ENCODE measurements around the gene KIRREL2.

KIRREL2 gene

DNA sequence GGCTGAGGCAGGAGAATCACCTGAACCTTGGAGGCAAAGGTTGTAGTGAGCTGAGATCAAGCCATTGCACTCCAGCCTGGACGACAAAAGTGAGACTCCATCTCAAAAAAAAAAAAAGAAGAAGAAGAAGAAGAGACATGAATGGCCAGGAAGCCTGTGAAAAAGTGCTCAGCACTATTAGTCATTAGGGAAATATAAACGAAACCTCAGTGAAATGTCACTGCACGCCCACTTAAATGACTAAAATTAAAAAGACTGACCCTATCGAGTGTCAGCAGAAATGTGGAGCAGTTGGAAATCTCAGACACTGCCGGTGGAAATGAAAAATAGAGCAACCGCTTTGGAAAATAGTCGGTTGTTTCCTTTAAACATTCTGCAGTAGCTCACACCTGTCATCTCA is 56.9 kb downstream of the KIRREL2 start:
- in situ Hi-C loops (cut with HindIII; ENCODE audit: low sequenced_read_pairs) = no loop called here

DNA sequence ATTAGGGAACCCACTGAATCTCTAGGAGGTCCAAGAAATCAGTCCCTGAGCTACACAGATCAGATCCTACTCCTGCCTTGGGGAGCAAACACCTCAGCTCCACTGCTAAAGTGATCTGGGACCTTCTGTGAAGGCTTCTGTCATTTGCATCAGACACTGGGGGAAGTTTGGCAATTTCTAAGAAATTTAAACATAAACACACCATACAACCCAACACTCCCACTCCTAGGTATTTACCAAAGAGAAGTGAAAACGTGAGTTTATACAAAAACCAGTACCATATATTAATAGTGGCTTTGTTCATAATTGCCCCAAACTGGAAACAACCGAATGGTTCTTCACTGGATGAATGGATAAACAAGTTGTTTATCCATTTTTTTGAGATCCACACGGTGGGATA is 58.7 kb downstream of the KIRREL2 start:
- in situ Hi-C loops (cut with HindIII; ENCODE audit: low sequenced_read_pairs) = no loop called here
